ENCODE measurements around the gene DIS3. TPM values are rescaled to one million over a fixed set of nuclear protein-coding genes. Genes with fewer than 3 reads are reported as not detected.

DIS3 gene
- total RNA-seq, 2 donors from 2014 or later: 21.1 to 32.0 TPM

GRCh38 chr13:72716776-72717175, 64.9 kb downstream of the DIS3 start:
- ATAC-seq (ENCODE audit: insufficient number of reproducible peaks, low FRiP score, low read depth) (no peak), DNase-seq (ENCODE audit: low spot score) (no peak)
- no peak overlapping the region for H3K4me3 ChIP-seq
- TF ChIP-seq, protein P1, sequence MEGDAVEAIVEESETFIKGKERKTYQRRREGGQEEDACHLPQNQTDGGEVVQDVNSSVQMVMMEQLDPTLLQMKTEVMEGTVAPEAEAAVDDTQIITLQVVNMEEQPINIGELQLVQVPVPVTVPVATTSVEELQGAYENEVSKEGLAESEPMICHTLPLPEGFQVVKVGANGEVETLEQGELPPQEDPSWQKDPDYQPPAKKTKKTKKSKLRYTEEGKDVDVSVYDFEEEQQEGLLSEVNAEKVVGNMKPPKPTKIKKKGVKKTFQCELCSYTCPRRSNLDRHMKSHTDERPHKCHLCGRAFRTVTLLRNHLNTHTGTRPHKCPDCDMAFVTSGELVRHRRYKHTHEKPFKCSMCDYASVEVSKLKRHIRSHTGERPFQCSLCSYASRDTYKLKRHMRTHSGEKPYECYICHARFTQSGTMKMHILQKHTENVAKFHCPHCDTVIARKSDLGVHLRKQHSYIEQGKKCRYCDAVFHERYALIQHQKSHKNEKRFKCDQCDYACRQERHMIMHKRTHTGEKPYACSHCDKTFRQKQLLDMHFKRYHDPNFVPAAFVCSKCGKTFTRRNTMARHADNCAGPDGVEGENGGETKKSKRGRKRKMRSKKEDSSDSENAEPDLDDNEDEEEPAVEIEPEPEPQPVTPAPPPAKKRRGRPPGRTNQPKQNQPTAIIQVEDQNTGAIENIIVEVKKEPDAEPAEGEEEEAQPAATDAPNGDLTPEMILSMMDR (IDR thresholded peaks at IDR 0.05): no peak
- H3K36me3 ChIP-seq: peaks cover 7% of the 10 kb centered on the region
- H3K27me3 ChIP-seq (replicated peaks; ENCODE audit: insufficient read depth): no peaks in the 10 kb centered on the region
- no peaks in the 10 kb centered on the region for H3K9me3 ChIP-seq
- H3K27ac ChIP-seq: no peak overlapping the region
- no peaks in the 10 kb centered on the region for H3K4me1 ChIP-seq (ENCODE audit: control insufficient read depth in 1 of 2, low read depth in 2 of 2)

Other genes starting within 250 kb of the DIS3 start
- 1 to 10 TPM; 5.1 to 8.0 TPM for gene MZT1, start 54.3 kb downstream of the DIS3 start, total RNA-seq
- gene BORA, start 54.0 kb downstream of the DIS3 start, total RNA-seq: 1 to 10 TPM; 2.6 to 9.9 TPM
- 10 to 100 TPM; 11.5 to 18.3 TPM for gene PIBF1, start 233 bp upstream of the DIS3 start, total RNA-seq